8988T (cell line): ENCODE data around the gene PTPN14.

Experiments
- DNase-seq: peaks from one replicate; pipeline ENCODE4 v3.0.0; 2011

PTPN14 gene

GRCh38 chr1:214354440-214355148, 196.8 kb downstream of the PTPN14 start:
- no peak for DNase-seq

GRCh38 chr1:214352838-214353237, 198.6 kb downstream of the PTPN14 start:
- no peak for DNase-seq

GRCh38 chr1:214351551-214352277, 199.7 kb downstream of the PTPN14 start:
- no peak for DNase-seq

GRCh38 chr1:214349781-214350180, 201.6 kb downstream of the PTPN14 start:
- DNase-seq = no peak

GRCh38 chr1:214349008-214349407, 202.4 kb downstream of the PTPN14 start:
- no peak for DNase-seq

- DNase-seq = no peak
Measured at GRCh38 chr1:214344897-214345296, 206.5 kb downstream of the PTPN14 start.

GRCh38 chr1:214342525-214342924, 208.9 kb downstream of the PTPN14 start:
- no peak for DNase-seq

- DNase-seq = no peak
Measured at GRCh38 chr1:214341932-214342331, 209.5 kb downstream of the PTPN14 start.

- no peak for DNase-seq
Measured at GRCh38 chr1:214341459-214341858, 209.9 kb downstream of the PTPN14 start.

GRCh38 chr1:214338212-214338611, 213.2 kb downstream of the PTPN14 start:
- DNase-seq = no peak

GRCh38 chr1:214337511-214337910, 213.9 kb downstream of the PTPN14 start:
- DNase-seq = no peak

- DNase-seq = no peak
Measured at GRCh38 chr1:214337015-214337414, 214.4 kb downstream of the PTPN14 start.

- DNase-seq = no peak
Measured at GRCh38 chr1:214335567-214335966, 215.8 kb downstream of the PTPN14 start.

GRCh38 chr1:214332946-214333798, 218.2 kb downstream of the PTPN14 start:
- DNase-seq = peak; percentile 37

GRCh38 chr1:214331827-214332423, 219.5 kb downstream of the PTPN14 start:
- peak; percentile 76 for DNase-seq

- DNase-seq = no peak
Measured at GRCh38 chr1:214331180-214331579, 220.2 kb downstream of the PTPN14 start.

- no peak for DNase-seq
Measured at GRCh38 chr1:214330715-214331114, 220.7 kb downstream of the PTPN14 start.

GRCh38 chr1:214330222-214330621, 221.2 kb downstream of the PTPN14 start:
- DNase-seq = no peak

- no peak for DNase-seq
Measured at GRCh38 chr1:214329470-214330220, 221.8 kb downstream of the PTPN14 start.

GRCh38 chr1:214328770-214329469, 222.5 kb downstream of the PTPN14 start:
- peak; percentile 67 for DNase-seq

GRCh38 chr1:214327514-214327913, 223.9 kb downstream of the PTPN14 start:
- DNase-seq = no peak

- no peak for DNase-seq
Measured at GRCh38 chr1:214326406-214326805, 225.0 kb downstream of the PTPN14 start.
